Measurements from ENCODE around the gene HK2. TPM values are rescaled to one million over a fixed set of nuclear protein-coding genes. Genes with fewer than 3 reads are reported as not detected.
A peak's percentile ranks its signal among the peaks of the same experiment; 100 is the strongest.

HK2 gene
- total RNA-seq, 2 donors from 2014 or later: 162 to 396 TPM

DNA sequence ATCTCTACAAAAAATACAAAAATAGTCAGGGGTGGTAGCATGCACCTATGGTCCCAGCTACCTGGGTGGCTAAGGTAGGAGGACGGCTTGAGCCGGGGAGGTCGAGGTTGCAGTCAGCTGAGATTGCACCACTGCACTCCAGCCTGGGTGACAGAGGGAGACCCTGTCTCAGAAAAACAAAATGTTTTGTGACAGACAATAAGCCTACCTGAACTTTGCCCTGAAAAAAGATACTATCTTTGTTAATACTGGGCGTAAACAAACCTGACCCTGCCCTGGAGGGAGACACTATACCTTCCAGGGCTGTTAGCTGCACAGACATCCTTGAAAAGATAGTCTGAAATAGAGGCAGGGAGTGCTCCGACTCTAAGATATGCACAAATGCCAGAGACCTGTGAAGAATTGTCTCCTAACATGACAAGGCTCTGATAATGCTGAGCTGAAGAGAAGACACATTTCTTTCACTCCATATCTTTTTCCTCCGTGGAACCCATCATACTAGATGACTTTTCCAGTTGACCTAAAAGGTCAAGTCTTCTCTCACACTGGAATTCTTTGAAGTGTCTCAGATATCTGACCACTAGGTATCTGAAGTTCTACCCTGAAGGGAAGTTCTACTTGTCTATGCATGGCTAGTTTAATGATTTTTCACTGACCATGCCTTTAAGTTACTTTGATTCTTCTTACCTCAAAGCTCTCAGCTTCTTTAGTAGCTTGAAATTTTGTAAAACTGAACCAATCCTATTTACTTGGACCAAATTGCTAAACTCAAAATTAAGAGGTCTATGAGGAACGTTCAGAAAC, 20.9 kb upstream of the HK2 start:
- no peak for DNase-seq
- TF ChIP-seq, protein P1, sequence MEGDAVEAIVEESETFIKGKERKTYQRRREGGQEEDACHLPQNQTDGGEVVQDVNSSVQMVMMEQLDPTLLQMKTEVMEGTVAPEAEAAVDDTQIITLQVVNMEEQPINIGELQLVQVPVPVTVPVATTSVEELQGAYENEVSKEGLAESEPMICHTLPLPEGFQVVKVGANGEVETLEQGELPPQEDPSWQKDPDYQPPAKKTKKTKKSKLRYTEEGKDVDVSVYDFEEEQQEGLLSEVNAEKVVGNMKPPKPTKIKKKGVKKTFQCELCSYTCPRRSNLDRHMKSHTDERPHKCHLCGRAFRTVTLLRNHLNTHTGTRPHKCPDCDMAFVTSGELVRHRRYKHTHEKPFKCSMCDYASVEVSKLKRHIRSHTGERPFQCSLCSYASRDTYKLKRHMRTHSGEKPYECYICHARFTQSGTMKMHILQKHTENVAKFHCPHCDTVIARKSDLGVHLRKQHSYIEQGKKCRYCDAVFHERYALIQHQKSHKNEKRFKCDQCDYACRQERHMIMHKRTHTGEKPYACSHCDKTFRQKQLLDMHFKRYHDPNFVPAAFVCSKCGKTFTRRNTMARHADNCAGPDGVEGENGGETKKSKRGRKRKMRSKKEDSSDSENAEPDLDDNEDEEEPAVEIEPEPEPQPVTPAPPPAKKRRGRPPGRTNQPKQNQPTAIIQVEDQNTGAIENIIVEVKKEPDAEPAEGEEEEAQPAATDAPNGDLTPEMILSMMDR (IDR thresholded peaks at IDR 0.05): no peak
- intact Hi-C loops (cut with DNase I): no loop called here
- Histone ChIP-seq H3K27ac (no peak overlapping the region), H3K4me1 (no peaks in the 10 kb centered on the region), H3K9me3 (no peaks in the 10 kb centered on the region), H3K36me3 (no peaks in the 10 kb centered on the region), H3K27me3 (no peaks in the 10 kb centered on the region), H3K4me3 (no peak overlapping the region), H3K9ac (ENCODE audit: low read depth in 2 of 2, low read length in 2 of 2) (no peak overlapping the region)

DNA sequence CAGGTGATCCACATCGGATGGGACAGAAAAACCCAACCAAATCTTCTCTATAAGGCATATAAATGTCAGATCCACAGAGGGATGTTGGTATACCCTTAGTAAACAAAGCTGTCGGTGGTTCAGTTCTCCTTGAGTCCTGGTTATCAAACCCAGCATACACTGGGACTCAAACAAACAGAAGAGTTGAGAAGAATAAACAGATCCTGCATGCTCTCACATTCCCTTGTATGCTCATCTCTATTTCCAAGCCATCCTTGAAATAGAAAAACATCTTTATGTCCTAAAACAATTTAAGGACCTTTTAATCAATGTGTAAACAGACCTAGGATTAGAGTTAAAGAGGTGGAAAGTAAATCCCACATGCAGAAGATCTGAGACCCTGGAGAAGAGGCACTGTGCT, 19.8 kb upstream of the HK2 start:
- intact Hi-C loops (cut with DNase I): no loop called here
- no peaks in the 10 kb centered on the region for H3K4me1 ChIP-seq

DNA sequence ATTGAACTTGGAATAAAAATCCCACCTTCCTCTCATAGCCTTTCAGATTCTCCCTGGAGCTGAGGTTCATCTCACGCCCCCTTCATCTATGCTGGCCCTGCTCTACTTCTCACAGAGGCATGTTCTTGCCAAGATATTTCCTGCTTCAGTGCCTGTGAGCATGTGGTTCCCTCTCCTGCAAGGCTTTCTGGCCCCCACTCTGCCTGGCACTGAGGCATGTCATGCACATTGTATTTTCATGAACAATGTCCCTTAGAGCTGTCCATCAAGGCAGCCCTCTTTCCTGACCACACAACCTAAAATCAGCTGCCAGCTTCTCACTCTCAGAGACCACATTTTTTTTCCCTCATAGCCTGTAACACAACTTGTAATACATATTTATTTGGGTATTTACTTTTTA, 18.0 kb upstream of the HK2 start:
- H3K9me3 ChIP-seq: no peaks in the 10 kb centered on the region
- TF ChIP-seq, protein P1 (IDR thresholded peaks at IDR 0.05): no peak
- no peak for DNase-seq
- H3K9ac ChIP-seq (ENCODE audit: low read depth in 2 of 2, low read length in 2 of 2): no peak overlapping the region
- H3K27ac ChIP-seq: no peak overlapping the region
- H3K27me3 ChIP-seq: no peaks in the 10 kb centered on the region
- intact Hi-C loops (cut with DNase I): no loop called here
- H3K36me3 ChIP-seq: no peaks in the 10 kb centered on the region
- no peak overlapping the region for H3K4me3 ChIP-seq
- H3K4me1 ChIP-seq: no peaks in the 10 kb centered on the region

More for the DNA sequence above, 19.8 kb upstream of the HK2 start:
- Histone ChIP-seq H3K9ac (ENCODE audit: low read depth in 2 of 2, low read length in 2 of 2) (no peak overlapping the region), H3K27ac (no peak overlapping the region), H3K4me3 (no peak overlapping the region), H3K36me3 (no peaks in the 10 kb centered on the region), H3K9me3 (no peaks in the 10 kb centered on the region), H3K27me3 (no peaks in the 10 kb centered on the region)
- TF ChIP-seq, protein P1 (IDR thresholded peaks at IDR 0.05): no peak
- no peak for DNase-seq

DNA sequence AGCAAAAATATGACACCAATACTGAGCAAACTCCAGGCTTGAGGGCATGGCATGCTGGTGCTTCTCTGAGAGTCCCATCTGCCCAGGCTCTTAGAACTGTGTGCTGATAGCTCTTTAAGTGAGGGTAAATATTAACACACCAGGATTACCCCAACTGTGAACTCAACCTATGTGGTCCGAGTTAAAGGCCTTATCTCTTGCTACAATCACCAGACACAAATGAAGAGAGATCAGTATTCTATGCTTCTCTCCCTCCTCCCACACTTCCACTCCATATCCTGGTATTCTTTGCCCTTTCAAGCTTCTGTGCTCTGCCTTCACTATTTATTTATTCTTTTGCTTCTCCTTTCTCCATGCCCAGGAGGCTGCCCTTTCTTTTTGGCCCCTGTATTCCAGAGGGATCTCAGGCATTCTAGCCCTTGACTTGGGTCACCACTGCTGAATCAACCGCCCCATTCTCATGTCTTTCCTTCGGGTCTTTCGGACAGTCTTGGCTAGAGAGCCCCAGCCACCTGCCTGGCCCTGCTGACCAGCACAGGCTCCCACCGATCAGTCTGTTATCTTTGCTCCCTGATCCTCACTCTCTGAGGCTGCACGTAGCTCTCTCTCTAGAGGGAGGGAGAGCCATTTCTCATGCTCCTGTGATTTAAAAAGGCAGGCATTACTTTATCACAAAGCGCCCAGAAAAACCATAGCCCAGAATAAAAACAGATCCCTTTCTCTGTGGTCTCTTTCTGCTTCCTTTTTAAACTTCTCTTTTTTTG, 17.2 kb upstream of the HK2 start:
- Histone ChIP-seq H3K4me1 (no peaks in the 10 kb centered on the region), H3K9ac (ENCODE audit: low read depth in 2 of 2, low read length in 2 of 2) (peak overlapping the region in 1 of 2 donors; percentile 52), H3K27ac (peak overlapping the region; percentile 48), H3K9me3 (no peaks in the 10 kb centered on the region), H3K27me3 (no peaks in the 10 kb centered on the region), H3K36me3 (no peaks in the 10 kb centered on the region), H3K4me3 (no peak overlapping the region)
- intact Hi-C loops (cut with DNase I): no loop called here
- TF ChIP-seq, protein P1 (IDR thresholded peaks at IDR 0.05): no peak
- no peak for DNase-seq

DNA sequence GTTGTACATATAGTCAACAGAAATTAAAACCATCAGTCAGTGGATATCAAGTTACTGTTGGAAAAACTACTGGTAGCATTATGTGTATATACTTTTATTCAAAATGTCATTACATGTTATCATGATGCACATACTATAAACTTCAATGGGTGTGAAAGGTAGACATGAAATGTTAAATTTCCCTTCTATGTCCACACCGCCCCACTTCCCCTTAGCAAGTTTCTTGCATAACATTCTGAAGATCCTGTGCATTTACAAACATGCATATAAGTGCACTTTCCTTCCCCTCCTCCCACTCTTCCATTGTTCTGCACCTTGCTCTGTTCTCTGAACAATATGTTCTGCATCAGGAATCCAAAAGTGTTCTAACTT, 16.6 kb upstream of the HK2 start:
- Histone ChIP-seq H3K27me3 (no peaks in the 10 kb centered on the region), H3K9ac (ENCODE audit: low read depth in 2 of 2, low read length in 2 of 2) (no peak overlapping the region), H3K9me3 (no peaks in the 10 kb centered on the region), H3K4me1 (no peaks in the 10 kb centered on the region), H3K36me3 (no peaks in the 10 kb centered on the region), H3K4me3 (no peak overlapping the region), H3K27ac (peak overlapping the region; percentile 48)
- TF ChIP-seq, protein P1 (IDR thresholded peaks at IDR 0.05): no peak
- intact Hi-C loops (cut with DNase I): no loop called here
- DNase-seq: no peak

Measured in colonic mucosa (tissue), 4 donors.